ENCODE results near the gene SIX3.

DNA sequence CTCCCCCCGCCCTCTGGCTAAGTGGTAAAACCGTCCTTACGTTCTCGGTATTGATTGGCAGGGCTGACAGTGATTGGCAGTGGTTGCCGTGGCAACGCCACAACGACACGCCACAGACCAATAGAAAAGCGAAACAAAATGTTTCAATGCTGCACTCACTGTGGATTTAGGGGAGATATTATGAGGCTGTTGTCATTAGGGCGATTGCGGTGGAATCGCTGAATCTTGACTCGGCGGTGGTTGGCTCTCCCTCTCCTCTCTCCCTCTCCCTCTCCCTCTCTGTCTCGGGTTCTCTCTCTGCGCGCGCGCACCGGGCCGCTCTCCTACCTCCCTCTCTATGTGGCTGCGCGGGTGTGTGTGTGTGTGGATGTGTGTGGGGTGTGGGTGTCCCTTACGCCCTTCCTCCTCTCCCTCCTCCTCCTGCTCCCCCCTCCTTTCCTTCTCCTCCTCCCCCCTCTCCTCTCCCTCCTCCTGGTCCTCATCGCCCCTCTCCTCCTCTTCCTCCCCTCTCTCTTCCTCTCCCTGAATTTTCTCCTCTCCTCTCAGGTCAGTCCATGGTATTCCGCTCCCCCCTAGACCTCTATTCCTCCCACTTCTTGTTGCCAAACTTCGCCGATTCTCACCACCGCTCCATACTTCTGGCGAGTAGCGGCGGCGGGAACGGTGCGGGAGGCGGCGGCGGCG is at the start of gene SIX3:
- TF ChIP-seq CTCF (IDR thresholded peaks at IDR 0.05), result no peak
- no peak for TF ChIP-seq POLR2A (IDR thresholded peaks at IDR 0.05)
- no peak for TF ChIP-seq POLR2AphosphoS5 (IDR thresholded peaks at IDR 0.05)
- TF ChIP-seq EP300 (IDR thresholded peaks at IDR 0.05), result no peak
